ENCODE measurements around the gene DBX1.
"Not testable (repeated sequence)": the region's sequence is repeated elsewhere in the genome, so short reads cannot be mapped to it uniquely, and the experiment has no call there.

- TF ChIP-seq POLR2AphosphoS5 (IDR thresholded peaks at IDR 0.05); CTCF (IDR thresholded peaks at IDR 0.05 in 8 of 11, conservative IDR thresholded peaks at IDR 0.05 in 3 of 11): not testable (repeated sequence)
These were observed 40.2 kb upstream of the DBX1 start for GRCh38 chr11:20200331-20200955.

Measured in spleen (tissue), 7 donors.